Jurkat, Clone E6-1 (cell line): ENCODE data around the gene ZNF579.
A peak's percentile ranks its signal among the peaks of the same experiment; 100 is the strongest.
"Not testable (repeated sequence)": the region's sequence is repeated elsewhere in the genome, so short reads cannot be mapped to it uniquely, and the experiment has no call there.

Experiments used
- DNase-seq: peaks from one replicate; pipeline ENCODE4 v3.0.0-alpha.2; 2011; ENCODE audit warnings: low read depth, low spot score
- H3K4me3 ChIP-seq: 2 replicates; pipeline ENCODE4 v1.5.1; 2011; ENCODE audit warnings: mild to moderate bottlenecking, low read length, control low read depth, moderate library complexity

Gene ZNF579

GRCh38 chr19:55579766-55580621 is 654 bp downstream of the ZNF579 start:
- H3K4me3 ChIP-seq, result peak overlapping the region; percentile 88
- DNase-seq, result no peak

DNA sequence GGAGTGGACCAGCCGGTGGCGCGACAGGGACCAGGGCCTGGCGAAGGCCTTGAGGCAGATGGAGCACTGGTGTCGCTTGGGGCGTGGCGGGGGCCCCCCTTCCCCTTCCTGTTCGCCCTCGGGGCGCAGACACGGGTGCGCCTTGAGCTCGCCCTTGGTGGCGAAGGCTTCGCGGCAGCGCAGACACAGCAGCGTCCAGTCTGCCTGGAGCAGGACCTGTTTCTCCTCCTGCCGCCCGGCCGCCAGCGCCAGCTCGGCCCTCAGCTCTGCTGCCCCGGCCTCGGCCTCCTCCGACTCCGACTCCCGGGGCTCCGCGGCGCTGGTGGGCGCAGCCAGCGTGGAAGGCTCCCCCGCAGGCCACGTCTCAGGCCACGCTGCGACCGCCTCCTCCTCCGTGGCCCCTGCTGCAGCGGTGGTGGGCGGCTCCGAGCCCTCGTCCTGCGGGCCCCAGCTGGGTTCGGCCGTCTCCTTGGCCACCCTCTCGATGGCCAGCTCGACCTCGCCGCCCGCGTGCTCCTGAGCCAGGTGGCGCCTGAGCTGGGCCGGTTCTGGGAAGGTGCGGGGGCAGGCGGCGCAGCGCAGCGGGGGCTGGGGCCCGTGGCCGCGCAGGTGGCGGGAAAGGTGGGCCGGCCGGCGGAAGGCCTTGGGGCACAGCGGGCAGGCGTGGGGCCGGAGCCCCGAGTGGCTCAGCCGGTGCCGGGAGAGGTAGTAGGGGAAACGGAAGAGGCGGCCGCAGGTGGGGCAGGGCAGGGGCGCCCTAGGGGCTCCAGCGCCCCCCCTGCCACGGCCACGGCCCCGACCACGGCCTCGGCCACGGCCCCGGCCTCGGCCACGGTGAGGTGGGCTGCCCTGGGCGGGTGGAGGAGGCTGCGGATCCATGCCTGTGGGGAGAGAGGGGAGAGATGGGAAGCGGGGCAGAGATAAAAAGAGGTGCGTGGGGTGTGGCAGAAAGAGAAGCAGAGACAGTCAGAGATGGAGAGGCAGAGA is 1.6 kb downstream of the ZNF579 start:
- DNase-seq, result no peak

DNA sequence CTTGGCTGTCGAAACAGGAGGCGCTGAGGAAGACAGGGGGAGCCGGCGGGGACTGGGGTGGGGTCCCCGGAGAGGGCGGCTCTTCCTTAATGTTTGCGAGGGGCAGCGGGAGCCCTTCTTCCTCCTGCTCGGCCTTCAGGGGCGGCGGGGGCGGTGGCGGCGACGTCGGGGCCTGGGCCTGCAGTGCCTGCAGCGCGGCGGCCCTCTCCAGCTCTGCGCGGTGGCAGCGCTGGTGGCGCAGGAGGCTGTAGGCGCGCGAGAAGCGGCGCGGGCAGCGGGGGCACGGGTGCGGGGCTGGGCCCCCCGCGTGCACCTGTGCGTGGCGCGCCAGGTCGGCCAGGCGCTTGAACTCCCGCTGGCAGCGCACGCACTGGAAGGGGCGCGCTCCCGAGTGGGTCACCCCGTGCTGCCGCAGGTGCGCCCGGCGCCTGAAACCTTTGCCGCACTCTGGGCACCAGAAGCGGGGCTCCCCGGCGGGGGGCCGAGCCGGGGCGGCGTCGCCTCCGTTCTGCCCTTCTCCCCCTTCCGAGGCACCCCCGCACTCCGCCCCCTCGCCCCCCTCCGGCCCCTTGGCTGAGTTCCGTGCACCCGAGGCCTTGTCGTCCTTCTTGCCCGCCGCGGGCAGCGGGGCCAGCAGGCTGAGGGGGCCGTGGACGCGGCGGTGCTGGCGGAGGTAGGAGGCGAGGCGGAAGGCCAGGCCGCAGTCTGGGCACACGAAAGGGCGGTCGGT is 2.5 kb downstream of the ZNF579 start:
- DNase-seq, result no peak

More for the DNA sequence above, 1.6 kb downstream of the ZNF579 start:
- peak overlapping the region; percentile 88 for H3K4me3 ChIP-seq

DNA sequence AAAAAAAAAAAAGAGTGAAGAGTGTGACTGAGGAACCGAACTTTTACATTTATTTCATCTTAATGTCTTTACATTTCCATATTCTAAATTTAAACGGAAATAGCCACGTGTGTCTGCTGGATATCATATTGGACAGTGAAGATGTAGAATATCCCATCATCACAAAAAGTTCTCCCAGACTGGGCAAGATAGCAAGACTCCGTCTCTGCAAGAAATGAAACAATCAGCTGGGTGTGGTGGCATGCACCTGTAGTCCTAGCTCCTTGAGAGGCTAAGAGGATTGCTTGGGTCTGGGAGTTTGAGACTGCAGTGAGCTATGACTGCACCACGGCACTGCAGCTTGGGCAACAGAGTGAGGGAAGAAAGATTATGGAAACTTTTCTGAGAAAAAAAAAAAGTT is 3.9 kb downstream of the ZNF579 start:
- no peak for DNase-seq
- H3K4me3 ChIP-seq, result no peak overlapping the region

More for the DNA sequence above, 2.5 kb downstream of the ZNF579 start:
- no peak overlapping the region for H3K4me3 ChIP-seq

- not testable (repeated sequence) for H3K4me3 ChIP-seq, DNase-seq
Observed at GRCh38 chr19:55573929-55574328, 6.7 kb downstream of the ZNF579 start.

DNA sequence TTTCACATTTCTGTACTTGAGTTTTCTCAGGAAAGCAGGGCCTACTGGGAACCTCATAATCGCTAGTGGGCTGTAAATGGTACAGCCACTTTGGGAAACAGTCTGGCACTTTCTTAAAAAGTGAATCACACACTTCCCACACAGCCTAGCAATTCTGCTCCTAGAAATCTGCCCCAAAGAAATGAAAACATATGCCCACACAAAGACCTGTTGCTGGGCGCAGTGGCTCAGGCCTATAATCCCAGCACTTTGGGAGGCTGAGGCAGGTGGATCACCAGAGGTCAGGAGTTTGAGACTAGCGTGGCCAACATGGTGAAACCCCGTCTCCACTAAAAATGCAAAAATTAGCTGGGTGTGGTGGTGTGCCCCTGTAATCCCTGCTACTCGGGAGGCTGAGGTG is 11.2 kb downstream of the ZNF579 start:
- not testable (repeated sequence) for H3K4me3 ChIP-seq, DNase-seq

- no peak overlapping the region for H3K4me3 ChIP-seq
- no peak for DNase-seq
Observed at GRCh38 chr19:55567708-55568328, 12.8 kb downstream of the ZNF579 start.

GRCh38 chr19:55566823-55567222 is 13.8 kb downstream of the ZNF579 start:
- no peak for DNase-seq
- no peak overlapping the region for H3K4me3 ChIP-seq

DNA sequence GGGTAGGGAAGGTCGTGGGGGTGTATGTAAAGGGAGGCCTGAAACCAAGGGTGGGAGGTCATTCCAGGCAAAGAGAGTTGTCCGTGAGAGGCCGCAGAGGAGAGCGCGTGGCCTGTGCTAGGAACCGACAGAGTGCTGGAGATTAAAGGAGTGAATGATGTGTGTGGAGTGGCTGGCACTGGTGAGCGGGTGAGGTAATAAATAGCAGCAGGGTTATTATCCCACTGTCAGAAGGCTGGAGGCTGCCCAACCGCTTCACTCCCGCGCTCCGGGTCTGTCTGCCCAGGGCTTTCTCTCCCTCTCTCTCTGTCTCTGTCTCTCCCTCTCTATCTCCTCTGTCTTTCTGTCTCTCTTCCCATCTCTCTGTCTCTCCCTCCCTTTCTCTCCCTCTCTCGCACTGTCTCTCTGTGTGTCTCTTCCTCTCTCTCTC is 17.4 kb downstream of the ZNF579 start:
- DNase-seq, result no peak
- H3K4me3 ChIP-seq, result no peak overlapping the region

DNA sequence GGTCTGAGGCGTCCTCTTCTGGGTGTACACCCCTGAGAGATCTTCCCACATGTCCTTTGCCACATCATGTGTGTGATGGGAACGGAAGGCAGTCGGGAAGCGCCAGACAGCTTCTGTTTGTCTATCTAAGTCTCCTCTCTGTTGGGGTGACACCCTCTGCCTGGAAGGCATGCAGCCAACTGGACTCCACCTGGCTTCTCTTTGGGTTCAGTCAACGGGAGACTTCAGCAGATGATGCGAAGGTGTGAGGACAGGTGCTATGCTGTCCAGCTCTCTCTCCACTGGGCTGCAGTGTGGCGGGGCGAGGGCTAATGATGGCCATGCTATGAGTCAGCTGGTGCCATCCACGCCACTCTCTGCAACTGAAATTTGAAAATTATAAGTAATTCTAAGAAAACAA is 21.0 kb downstream of the ZNF579 start:
- no peak overlapping the region for H3K4me3 ChIP-seq
- no peak for DNase-seq

GRCh38 chr19:55554741-55555152 is 25.9 kb downstream of the ZNF579 start:
- no peak overlapping the region for H3K4me3 ChIP-seq
- DNase-seq, result no peak

DNA sequence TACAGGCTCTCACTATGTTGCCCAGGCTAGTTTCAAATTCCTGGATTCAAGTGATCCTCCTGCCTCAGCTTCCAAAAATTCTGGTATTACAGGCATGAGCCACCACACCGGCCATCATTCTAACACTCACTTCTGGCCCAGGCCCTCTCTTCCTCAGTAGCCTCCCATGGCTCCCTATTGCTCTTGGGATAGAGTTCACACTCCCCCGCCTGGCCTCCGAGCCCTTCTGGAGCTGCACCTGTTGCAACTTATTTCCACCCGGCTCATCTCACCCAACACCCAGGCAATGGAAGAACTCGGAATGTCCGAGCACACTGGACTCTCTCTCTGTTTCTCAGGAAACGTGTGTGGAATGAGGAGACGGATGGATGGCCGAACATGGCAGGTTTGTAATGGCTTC is 26.3 kb downstream of the ZNF579 start:
- no peak for DNase-seq

DNA sequence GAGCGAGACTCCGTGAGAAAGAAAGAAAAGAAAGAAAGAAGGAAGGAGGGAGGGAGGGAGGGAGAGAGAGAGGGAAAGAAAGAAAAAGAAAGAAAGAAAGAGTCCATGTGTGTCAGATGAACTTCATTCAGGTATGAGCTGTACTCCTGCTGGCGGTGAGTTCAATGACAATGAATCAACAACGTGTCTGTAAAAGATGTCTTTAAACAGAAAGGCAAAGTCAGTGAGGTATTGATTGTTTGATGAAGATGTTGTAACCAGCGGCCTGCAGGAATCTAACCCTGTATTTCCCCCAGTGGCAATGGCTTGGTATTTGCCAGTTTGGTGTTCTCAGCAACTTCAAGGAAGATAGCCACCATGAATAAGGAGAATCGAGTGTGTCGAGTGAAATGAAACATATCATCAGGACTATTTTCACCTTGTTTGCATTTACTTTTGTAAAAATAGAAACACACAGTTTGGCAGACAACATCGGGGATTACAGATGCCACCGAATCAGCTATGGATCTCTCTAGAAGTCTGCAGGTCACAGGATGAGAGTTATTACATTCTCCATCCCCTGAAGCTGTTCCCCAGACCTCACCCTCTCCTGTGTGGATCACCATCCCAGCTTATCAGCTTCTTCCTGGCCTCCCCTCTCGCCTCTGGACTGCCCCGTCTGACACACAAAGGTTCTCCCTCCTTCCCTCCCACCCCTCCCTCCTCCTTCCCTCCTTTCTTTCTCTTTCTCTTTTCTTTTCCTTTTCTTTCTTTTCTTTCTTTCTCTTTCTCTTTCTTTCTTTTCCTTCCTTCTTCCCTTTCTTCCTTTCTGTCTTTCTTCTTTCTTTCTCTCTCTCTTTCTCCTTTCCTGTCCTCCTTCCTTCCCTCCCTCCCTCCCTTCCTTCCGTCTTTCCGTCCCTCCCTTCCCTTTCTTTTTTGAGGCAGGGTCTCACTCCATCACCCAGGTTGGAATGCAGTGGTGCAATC is 27.1 kb downstream of the ZNF579 start:
- no peak overlapping the region for H3K4me3 ChIP-seq
- no peak for DNase-seq

More for the DNA sequence above, 26.3 kb downstream of the ZNF579 start:
- no peak overlapping the region for H3K4me3 ChIP-seq

GRCh38 chr19:55552620-55553019 is 28.0 kb downstream of the ZNF579 start:
- DNase-seq, result no peak
- no peak overlapping the region for H3K4me3 ChIP-seq

- no peak for DNase-seq
- no peak overlapping the region for H3K4me3 ChIP-seq
Observed at GRCh38 chr19:55552206-55552605, 28.4 kb downstream of the ZNF579 start.

GRCh38 chr19:55550321-55550650 is 30.4 kb downstream of the ZNF579 start:
- H3K4me3 ChIP-seq, result no peak overlapping the region
- no peak for DNase-seq

DNA sequence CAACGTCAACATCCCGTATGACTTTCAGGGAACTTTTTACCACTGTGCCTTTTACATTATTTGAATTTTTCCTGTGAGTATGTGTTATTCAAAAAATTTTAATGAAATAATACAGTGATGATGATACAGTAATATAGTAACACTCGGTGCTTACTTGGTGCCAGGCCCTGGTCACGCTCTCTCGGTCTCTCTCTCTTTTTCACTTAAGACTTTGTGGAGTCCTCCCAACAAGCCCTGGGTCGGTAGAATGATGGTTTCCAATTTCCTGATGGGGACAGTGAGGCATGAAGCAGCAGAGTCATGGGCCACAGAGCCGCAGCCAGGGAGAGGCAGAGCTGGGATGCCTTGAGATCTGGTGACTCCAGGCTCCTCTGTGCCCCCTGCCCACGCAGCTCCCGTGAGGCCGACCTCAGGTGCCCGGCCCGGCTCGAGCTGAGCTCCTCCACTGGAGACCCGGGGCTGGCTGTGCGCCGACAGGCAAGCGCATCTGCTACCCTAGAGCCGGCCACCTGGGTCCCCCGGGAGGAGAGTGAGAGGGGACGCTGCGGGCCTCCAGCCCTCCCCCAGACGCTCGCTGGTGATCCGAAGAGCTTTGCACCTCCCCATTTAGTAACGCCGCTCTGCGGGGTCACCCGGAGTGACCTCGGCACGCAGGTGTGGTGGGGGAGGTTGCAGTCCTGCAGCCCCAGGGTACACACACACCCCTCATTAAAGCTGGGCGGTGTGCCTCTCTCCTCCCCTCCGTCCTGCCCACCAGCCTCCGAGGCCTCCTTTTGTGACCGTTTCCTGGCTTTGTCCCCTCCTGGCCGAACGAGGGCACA is 30.9 kb downstream of the ZNF579 start:
- H3K4me3 ChIP-seq, result no peak overlapping the region
- no peak for DNase-seq
